GM23248 (cell line): ENCODE measurements around the gene NGEF. TPM values are rescaled to one million over a fixed set of nuclear protein-coding genes. Genes with fewer than 3 reads are reported as not detected.
A peak's percentile ranks its signal among the peaks of the same experiment; 100 is the strongest.

ENCODE experiments used
- DNase-seq: peaks from one replicate; pipeline ENCODE4 v3.0.0-alpha.2; 2015
- H2AFZ ChIP-seq: fragments of 200-600 bp; sonication (generic); 2 replicates; pipeline ENCODE4 v1.6.1; 2016; ENCODE audit warnings: antibody characterized with exemption
- H3F3A ChIP-seq: fragments of 200-600 bp; sonication (generic); 2 replicates; pipeline ENCODE4 v1.6.1; 2016; ENCODE audit warnings: mild to moderate bottlenecking, antibody characterized with exemption, mixed run types; ENCODE audit not compliant: insufficient read depth
- H3K27ac ChIP-seq: fragments of 200-600 bp; sonication (generic); 2 replicates; pipeline ENCODE4 v1.5.1; 2016; ENCODE audit warnings: mild to moderate bottlenecking
- H3K27me3 ChIP-seq: fragments of 200-600 bp; sonication (generic); replicated peaks from 2 replicates; pipeline ENCODE4 v1.6.1; 2016; ENCODE audit warnings: mild to moderate bottlenecking; ENCODE audit not compliant: insufficient read depth
- H3K36me3 ChIP-seq: fragments of 200-600 bp; sonication (generic); 2 replicates; pipeline ENCODE4 v1.6.1; 2016; ENCODE audit warnings: low read depth, mild to moderate bottlenecking
- H3K4me1 ChIP-seq: fragments of 200-600 bp; sonication (generic); 2 replicates; pipeline ENCODE4 v1.6.1; 2016; ENCODE audit warnings: mild to moderate bottlenecking; ENCODE audit not compliant: insufficient read depth
- H3K4me2 ChIP-seq: fragments of 200-600 bp; sonication (generic); one replicate; pipeline ENCODE4 v1.6.1; 2016; ENCODE audit warnings: mild to moderate bottlenecking; ENCODE audit not compliant: unreplicated experiment
- H3K4me3 ChIP-seq: fragments of 200-600 bp; sonication (generic); 2 replicates; pipeline ENCODE4 v1.5.1; 2016; ENCODE audit warnings: mild to moderate bottlenecking
- H3K79me2 ChIP-seq: fragments of 200-600 bp; sonication (generic); 2 replicates; pipeline ENCODE4 v1.6.1; 2016; ENCODE audit warnings: mild to moderate bottlenecking; ENCODE audit not compliant: insufficient read depth
- H3K9ac ChIP-seq: fragments of 200-600 bp; sonication (generic); 2 replicates; pipeline ENCODE4 v1.6.1; 2016; ENCODE audit warnings: mild to moderate bottlenecking
- H3K9me2 ChIP-seq: fragments of 200-600 bp; sonication (generic); 2 replicates; pipeline ENCODE4 v1.6.1; 2016; ENCODE audit warnings: mixed run types, mild to moderate bottlenecking, moderate library complexity; ENCODE audit not compliant: insufficient read depth
- H3K9me3 ChIP-seq: fragments of 200-600 bp; sonication (generic); one replicate; pipeline ENCODE4 v1.6.1; 2017; ENCODE audit warnings: low read depth
- H4K20me1 ChIP-seq: fragments of 200-600 bp; sonication (generic); 2 replicates; pipeline ENCODE4 v1.6.0; 2016; ENCODE audit not compliant: insufficient read depth
- EZH2 ChIP-seq: fragments of 200-600 bp; sonication (generic); IDR thresholded peaks from 2 replicates; pipeline ENCODE4 v1.6.1; 2018; ENCODE audit warnings: antibody characterized with exemption, mild to moderate bottlenecking; ENCODE audit not compliant: insufficient read depth, poor library complexity, severe bottlenecking
- EZH2phosphoT487 ChIP-seq: fragments of 200-600 bp; sonication (generic); IDR thresholded peaks from 2 replicates; pipeline ENCODE4 v1.6.1; 2018; ENCODE audit warnings: antibody characterized with exemption, moderate library complexity, mild to moderate bottlenecking, low read depth; ENCODE audit not compliant: insufficient read depth
- WGBS, 2 experiments: methylation state at CpG; one replicate each; pipeline ENCODE4 v1.1.6; 2015 to 2017; ENCODE audit warnings: low lambda C conversion rate in 2 of 2, low coverage in 1 of 2; ENCODE audit errors: missing lambda C conversion rate in 2 of 2; 5-methylcytosine and 5-hydroxymethylcytosine counted together
- in situ Hi-C: fragments of 300-500 bp; cut with MboI; formaldehyde crosslinking; loops from 2 replicates; pipeline ENCODE4 v1.15.0; 2020
- polyA plus RNA-seq: library from polyadenylated mRNA; unstranded; fragments of >200 nt; fragmentation: Nextera tagmentation; extraction: Ambion mirVana; gene quantifications from 2 replicates; pipeline ENCODE4 v1.2.1, GENCODE V29; 2016
- total RNA-seq: library from RNA; depleted of rRNA; stranded (reverse); fragments of >200 nt; shearing (Covaris generic); gene quantifications from 2 replicates; pipeline ENCODE4 v1.2.3, GENCODE V29; 2014

NGEF gene
- total and polyA plus RNA-seq, 2 experiments from 2014 or later, result 0.43 TPM; not detected in 1

DNA sequence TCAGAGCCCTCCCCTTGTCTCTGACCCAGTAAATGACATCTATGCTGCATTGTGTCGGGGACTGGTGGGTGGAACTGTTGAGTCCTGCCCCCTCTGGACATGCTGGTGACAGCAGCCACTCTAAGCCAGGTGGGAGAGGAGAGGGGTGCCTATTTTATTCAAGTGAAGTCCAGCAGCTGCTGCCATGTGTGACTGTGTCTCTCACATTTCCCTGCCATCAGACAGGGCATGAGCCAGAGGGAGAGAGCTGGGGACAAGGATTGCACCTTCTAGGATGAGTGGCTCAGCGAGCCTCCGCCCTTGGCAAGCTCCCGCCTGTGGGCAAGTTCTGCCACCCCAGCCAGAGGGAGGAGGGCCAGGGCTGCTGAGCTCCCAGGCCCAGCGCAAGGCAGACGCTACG lies 13.7 kb downstream of the NGEF start:
- Histone ChIP-seq H3K4me3 (no peak overlapping the region), H3K79me2 (no peaks in the 10 kb centered on the region), H3K4me2 (no peak overlapping the region), H3F3A (no peaks in the 10 kb centered on the region), H2AFZ (no peak overlapping the region), H3K27me3 (no peaks in the 10 kb centered on the region), H3K9me3 (no peaks in the 10 kb centered on the region), H3K4me1 (no peaks in the 10 kb centered on the region), H3K9me2 (no peaks in the 10 kb centered on the region), H3K36me3 (no peaks in the 10 kb centered on the region), H4K20me1 (no peaks in the 10 kb centered on the region), H3K9ac (no peak overlapping the region), H3K27ac (no peak overlapping the region)
- peak; percentile 28 for DNase-seq
- WGBS, 2 experiments, result 56 to 58% methylated on average over 7 of the region's 7 CpGs
- TF ChIP-seq EZH2phosphoT487 (no peak), EZH2 (no peak)
- in situ Hi-C loops, result no loop called here

DNA sequence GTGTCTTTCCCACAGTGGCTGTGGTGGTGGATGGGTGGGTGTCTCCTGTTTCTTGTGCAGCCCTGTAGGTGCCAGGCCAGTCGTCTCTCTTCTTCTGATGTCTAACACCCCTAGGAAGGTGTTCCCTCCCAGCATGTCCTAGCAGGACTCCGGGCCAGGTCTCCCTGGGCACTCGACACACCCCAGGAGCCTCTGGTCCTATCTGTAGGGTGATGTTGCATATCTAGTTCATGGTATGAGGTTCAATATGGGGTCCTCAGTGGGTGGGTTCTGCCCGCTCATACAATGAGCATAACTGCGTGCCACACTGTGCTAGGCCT lies 14.4 kb downstream of the NGEF start:
- 71 to 72% methylated on average over 5 of the region's 5 CpGs for WGBS, 2 experiments
- H3K27ac ChIP-seq, result no peak overlapping the region
- TF ChIP-seq EZH2, result no peak
- no peak for TF ChIP-seq EZH2phosphoT487
- H3K4me3 ChIP-seq, result no peak overlapping the region
- H2AFZ ChIP-seq, result no peak overlapping the region
- no peak overlapping the region for H3K4me2 ChIP-seq
- no peaks in the 10 kb centered on the region for H3F3A ChIP-seq
- H4K20me1 ChIP-seq, result no peaks in the 10 kb centered on the region
- no peaks in the 10 kb centered on the region for H3K4me1 ChIP-seq
- no peak for DNase-seq
- H3K9me2 ChIP-seq, result no peaks in the 10 kb centered on the region
- no peaks in the 10 kb centered on the region for H3K36me3 ChIP-seq
- H3K79me2 ChIP-seq, result no peaks in the 10 kb centered on the region
- in situ Hi-C loops, result no loop called here
- H3K9ac ChIP-seq, result no peak overlapping the region
- no peaks in the 10 kb centered on the region for H3K27me3 ChIP-seq
- H3K9me3 ChIP-seq, result no peaks in the 10 kb centered on the region

DNA sequence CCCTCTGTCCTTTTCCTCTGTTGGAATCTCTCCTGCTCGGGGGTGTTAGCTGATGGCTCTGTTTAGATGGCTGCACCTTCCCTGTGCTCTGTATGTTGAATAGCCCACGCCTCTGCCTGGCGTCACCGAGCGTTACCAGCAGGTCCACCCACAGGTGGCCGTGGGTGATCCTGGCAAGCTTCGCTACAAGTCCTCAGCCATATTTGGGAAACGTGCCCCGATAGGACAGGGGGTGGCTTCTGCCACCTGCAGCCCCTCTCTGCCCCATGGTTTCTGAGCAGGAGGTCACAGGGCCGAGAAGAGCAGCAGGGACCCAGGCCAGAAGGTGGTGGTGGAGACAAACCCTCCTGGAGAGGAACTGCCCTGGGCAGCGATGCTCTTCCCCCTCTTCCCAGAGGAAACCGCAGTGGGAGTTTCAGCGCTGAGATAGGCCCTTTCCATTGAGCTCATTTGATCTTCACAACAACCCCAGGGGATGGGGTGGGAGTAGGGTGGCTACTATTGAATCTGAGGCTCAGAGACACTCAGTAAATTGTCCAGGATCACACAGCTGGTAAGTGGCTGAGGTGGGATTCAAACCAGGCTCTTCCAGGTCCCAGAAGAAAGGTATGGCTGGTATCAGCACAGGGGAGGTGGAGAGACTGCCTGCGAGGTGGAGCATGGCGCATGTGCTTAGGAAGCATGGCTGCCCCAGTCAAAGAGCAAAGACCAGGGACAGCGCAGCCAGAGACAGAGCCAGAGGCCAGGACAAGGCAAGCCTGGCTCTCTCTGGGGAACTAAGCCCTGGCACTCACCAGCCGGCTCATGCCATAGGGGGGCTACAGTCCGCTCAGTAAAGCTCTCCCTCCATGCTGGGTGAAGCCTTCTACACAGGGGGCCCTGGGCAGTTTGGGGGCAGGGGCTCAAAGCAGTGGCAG lies 15.0 kb downstream of the NGEF start:
- no peak overlapping the region for H3K27ac ChIP-seq
- no peaks in the 10 kb centered on the region for H3K4me1 ChIP-seq
- H3K27me3 ChIP-seq, result no peaks in the 10 kb centered on the region
- H3K4me3 ChIP-seq, result no peak overlapping the region
- H3K9ac ChIP-seq, result no peak overlapping the region
- no peaks in the 10 kb centered on the region for H3K79me2 ChIP-seq
- no peaks in the 10 kb centered on the region for H3F3A ChIP-seq
- H4K20me1 ChIP-seq, result no peaks in the 10 kb centered on the region
- TF ChIP-seq EZH2, result no peak
- no peak for TF ChIP-seq EZH2phosphoT487
- 77% methylated on average over 18 of the region's 18 CpGs for WGBS, 2 experiments
- H2AFZ ChIP-seq, result no peak overlapping the region
- H3K9me2 ChIP-seq, result no peaks in the 10 kb centered on the region
- in situ Hi-C loops, result no loop called here
- no peak overlapping the region for H3K4me2 ChIP-seq
- H3K9me3 ChIP-seq, result no peaks in the 10 kb centered on the region
- no peak for DNase-seq
- H3K36me3 ChIP-seq, result no peaks in the 10 kb centered on the region

DNA sequence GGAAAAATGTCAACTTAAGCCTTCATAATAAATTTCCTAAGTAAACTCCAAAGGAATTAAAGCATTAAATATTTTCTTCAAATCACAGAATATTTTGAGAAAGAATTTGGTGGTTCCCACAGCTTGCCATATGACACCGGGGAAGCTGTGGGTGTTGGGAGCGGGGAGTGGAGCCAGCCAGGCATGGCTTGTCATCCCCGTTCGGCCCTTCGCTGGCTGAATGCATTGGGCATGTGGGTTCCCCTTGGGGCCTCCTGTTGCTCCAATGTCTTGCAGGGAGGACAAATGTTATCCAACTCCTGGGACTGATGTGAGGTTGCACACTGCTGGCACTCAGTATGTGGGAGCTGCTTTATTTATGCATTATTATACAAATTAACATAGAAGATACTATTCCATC lies 18.6 kb downstream of the NGEF start:
- no peaks in the 10 kb centered on the region for H3K79me2 ChIP-seq
- no peaks in the 10 kb centered on the region; the same call in 1 of the 2 replicates for H3K4me1 ChIP-seq
- H2AFZ ChIP-seq, result no peak overlapping the region
- no peaks in the 10 kb centered on the region for H3K9me3 ChIP-seq
- H3K36me3 ChIP-seq, result no peaks in the 10 kb centered on the region
- no peaks in the 10 kb centered on the region for H3K27me3 ChIP-seq
- TF ChIP-seq EZH2 (no peak), EZH2phosphoT487 (no peak)
- 52 to 65% methylated on average over 5 of the region's 5 CpGs for WGBS, 2 experiments
- in situ Hi-C loops, result no loop called here
- no peak overlapping the region for H3K4me2 ChIP-seq
- no peaks in the 10 kb centered on the region for H4K20me1 ChIP-seq
- H3K4me3 ChIP-seq, result no peak overlapping the region
- H3K9me2 ChIP-seq, result no peaks in the 10 kb centered on the region
- DNase-seq, result no peak
- H3K27ac ChIP-seq, result no peak overlapping the region
- H3F3A ChIP-seq, result no peaks in the 10 kb centered on the region
- H3K9ac ChIP-seq, result no peak overlapping the region
